ENCODE results near the gene PLOD2.

The PLOD2 gene

GRCh38 chr3:146165877-146166276, 4.9 kb upstream of the PLOD2 start:
- DNase-seq = no peak

- DNase-seq = no peak
These were observed 4.2 kb upstream of the PLOD2 start for GRCh38 chr3:146164971-146165769.

GRCh38 chr3:146164506-146164905, 3.5 kb upstream of the PLOD2 start:
- DNase-seq = no peak

GRCh38 chr3:146164071-146164470, 3.1 kb upstream of the PLOD2 start:
- no peak for DNase-seq

GRCh38 chr3:146163584-146163983, 2.6 kb upstream of the PLOD2 start:
- no peak for DNase-seq

- DNase-seq = no peak
These were observed 1.6 kb upstream of the PLOD2 start for GRCh38 chr3:146162561-146162960.

GRCh38 chr3:146161663-146162002, 649 bp upstream of the PLOD2 start:
- no peak for DNase-seq

GRCh38 chr3:146160321-146160963, 542 bp downstream of the PLOD2 start:
- peak; percentile 83 for DNase-seq

- no peak for DNase-seq
These were observed 1.2 kb downstream of the PLOD2 start for GRCh38 chr3:146159616-146160320.

GRCh38 chr3:146159037-146159436, 1.9 kb downstream of the PLOD2 start:
- DNase-seq = no peak

GRCh38 chr3:146157325-146158060, 3.5 kb downstream of the PLOD2 start:
- DNase-seq = no peak

- DNase-seq = no peak
These were observed 4.2 kb downstream of the PLOD2 start for GRCh38 chr3:146156666-146157314.

- no peak for DNase-seq
These were observed 4.9 kb downstream of the PLOD2 start for GRCh38 chr3:146156095-146156494.

GRCh38 chr3:146154995-146155394, 6.0 kb downstream of the PLOD2 start:
- no peak for DNase-seq

- DNase-seq = no peak
These were observed 6.7 kb downstream of the PLOD2 start for GRCh38 chr3:146154316-146154715.

GRCh38 chr3:146153429-146153828, 7.6 kb downstream of the PLOD2 start:
- DNase-seq = no peak

- DNase-seq = no peak
These were observed 8.2 kb downstream of the PLOD2 start for GRCh38 chr3:146152834-146153233.

GRCh38 chr3:146148468-146148931, 12.5 kb downstream of the PLOD2 start:
- no peak for DNase-seq

GRCh38 chr3:146145642-146146041, 15.3 kb downstream of the PLOD2 start:
- DNase-seq = no peak

- DNase-seq = no peak
These were observed 18.2 kb downstream of the PLOD2 start for GRCh38 chr3:146142757-146143156.

GRCh38 chr3:146139586-146140110, 21.3 kb downstream of the PLOD2 start:
- no peak for DNase-seq

GRCh38 chr3:146138902-146139301, 22.1 kb downstream of the PLOD2 start:
- DNase-seq = no peak

All from NCI-H2171 treated with DMSO at 0.1 percent for 48 hours (cell line).